DND-41 (cell line): ENCODE data around the gene TBATA.

ENCODE experiments used
- CTCF ChIP-seq: IDR thresholded peaks from 2 replicates; pipeline ENCODE4 v1.5.1; 2012; ENCODE audit warnings: borderline replicate concordance, low read length, moderate library complexity, mild to moderate bottlenecking; ENCODE audit not compliant: poor library complexity, severe bottlenecking; ENCODE audit errors: extremely low read depth
- EZH2 ChIP-seq: IDR thresholded peaks from 3 replicates; pipeline ENCODE4 v1.6.1; 2012; ENCODE audit warnings: borderline replicate concordance, low read depth, mild to moderate bottlenecking, moderate library complexity, low read length, inconsistent platforms; ENCODE audit not compliant: severe bottlenecking

DNA sequence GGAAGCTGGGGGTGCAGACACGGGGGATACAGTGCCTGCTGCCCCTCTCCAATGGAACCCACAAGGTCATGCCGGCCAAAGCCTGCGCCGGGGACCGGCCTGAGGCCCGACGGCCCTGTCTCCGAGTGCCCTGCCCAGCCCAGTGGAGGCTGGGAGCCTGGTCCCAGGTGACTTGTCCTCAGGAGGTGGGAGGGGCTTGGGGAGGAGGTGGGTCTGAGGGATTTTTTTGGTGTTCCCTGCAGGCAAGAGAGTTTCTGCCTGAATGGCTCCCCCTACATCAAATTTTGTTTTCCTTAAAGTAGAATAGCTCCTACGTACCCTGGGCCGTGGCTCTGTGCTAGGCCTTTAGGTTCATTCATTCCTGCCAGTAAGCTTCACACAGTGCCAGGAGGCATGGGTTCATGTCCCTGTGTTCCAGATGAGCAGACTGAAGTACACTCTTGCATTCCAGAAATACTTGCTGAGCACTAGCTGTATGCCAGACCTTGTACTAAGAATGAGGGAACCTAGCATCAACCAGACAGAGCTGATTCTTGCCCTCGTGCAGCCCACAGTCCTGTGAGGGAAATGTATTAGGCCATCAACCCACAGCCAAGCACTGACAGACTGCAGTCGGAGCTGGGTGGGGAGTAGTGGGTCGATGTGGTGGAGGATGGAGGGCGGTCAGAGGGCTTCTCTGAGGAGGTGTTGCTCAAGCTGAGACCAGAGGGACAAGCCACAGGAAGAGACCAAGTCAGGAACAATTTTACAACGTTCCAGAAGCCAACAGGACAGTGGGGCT is 31.1 kb downstream of the TBATA start:
- TF ChIP-seq CTCF (no peak), EZH2 (no peak)
